NCI-H774 (cell line): ENCODE data around the gene FOXJ3.
A peak's percentile ranks its signal among the peaks of the same experiment; 100 is the strongest.

ENCODE experiments used
- DNase-seq: peaks from one replicate; lab custom pipeline; 2025; lab: John Stamatoyannopoulos, UW

FOXJ3 gene

GRCh38 chr1:42334240-42335049, 590 bp downstream of the FOXJ3 start:
- peak; percentile 65 for DNase-seq

GRCh38 chr1:42333662-42334239, 1.3 kb downstream of the FOXJ3 start:
- no peak for DNase-seq

GRCh38 chr1:42332877-42333276, 2.2 kb downstream of the FOXJ3 start:
- DNase-seq: no peak

- no peak for DNase-seq
Observed at GRCh38 chr1:42330215-42330614, 4.8 kb downstream of the FOXJ3 start.

- DNase-seq: no peak
Observed at GRCh38 chr1:42328916-42329496, 6.0 kb downstream of the FOXJ3 start.

GRCh38 chr1:42328047-42328625, 6.9 kb downstream of the FOXJ3 start:
- no peak for DNase-seq

- no peak for DNase-seq
Observed at GRCh38 chr1:42325014-42325402, 10.0 kb downstream of the FOXJ3 start.

- no peak for DNase-seq
Observed at GRCh38 chr1:42324398-42325013, 10.5 kb downstream of the FOXJ3 start.

- no peak for DNase-seq
Observed at GRCh38 chr1:42323551-42323950, 11.5 kb downstream of the FOXJ3 start.

GRCh38 chr1:42322577-42322976, 12.5 kb downstream of the FOXJ3 start:
- no peak for DNase-seq

- no peak for DNase-seq
Observed at GRCh38 chr1:42321731-42322130, 13.3 kb downstream of the FOXJ3 start.

- DNase-seq: no peak
Observed at GRCh38 chr1:42320708-42321107, 14.3 kb downstream of the FOXJ3 start.

GRCh38 chr1:42319871-42320484, 15.1 kb downstream of the FOXJ3 start:
- DNase-seq: no peak

- DNase-seq: no peak
Observed at GRCh38 chr1:42319128-42319851, 15.7 kb downstream of the FOXJ3 start.

- no peak for DNase-seq
Observed at GRCh38 chr1:42318601-42319000, 16.4 kb downstream of the FOXJ3 start.

GRCh38 chr1:42317308-42317707, 17.7 kb downstream of the FOXJ3 start:
- DNase-seq: no peak

- no peak for DNase-seq
Observed at GRCh38 chr1:42316292-42316691, 18.7 kb downstream of the FOXJ3 start.

- no peak for DNase-seq
Observed at GRCh38 chr1:42315500-42315899, 19.5 kb downstream of the FOXJ3 start.

- DNase-seq: no peak
Observed at GRCh38 chr1:42313970-42314369, 21.1 kb downstream of the FOXJ3 start.

GRCh38 chr1:42312576-42313212, 22.3 kb downstream of the FOXJ3 start:
- DNase-seq: no peak

- DNase-seq: no peak
Observed at GRCh38 chr1:42311897-42312296, 23.1 kb downstream of the FOXJ3 start.
